Ishikawa (cell line): Measurements from ENCODE around the gene BMP15.

Experiments
- CEBPB ChIP-seq: IDR thresholded peaks from 2 replicates; pipeline ENCODE4 v1.6.1; 2012
- CREB1 ChIP-seq: IDR thresholded peaks from 2 replicates; pipeline ENCODE4 v1.6.1; 2012; ENCODE audit warnings: low read depth
- EGR1 ChIP-seq: IDR thresholded peaks from 2 replicates; pipeline ENCODE4 v1.6.1; 2012
- EP300 ChIP-seq: IDR thresholded peaks from 2 replicates; pipeline ENCODE4 v1.6.1; 2012; ENCODE audit warnings: borderline replicate concordance
- FOXM1 ChIP-seq: IDR thresholded peaks from 2 replicates; pipeline ENCODE4 v1.6.1; 2012; ENCODE audit warnings: low read depth, borderline replicate concordance
- MAX ChIP-seq: IDR thresholded peaks from 2 replicates; pipeline ENCODE4 v1.6.1; 2012
- NFIC ChIP-seq: IDR thresholded peaks from 2 replicates; pipeline ENCODE4 v1.6.1; 2012
- RAD21 ChIP-seq: IDR thresholded peaks from 2 replicates; pipeline ENCODE4 v1.6.1; 2012; ENCODE audit warnings: low read depth
- TAF1 ChIP-seq: IDR thresholded peaks from 2 replicates; pipeline ENCODE4 v1.6.1; 2012; ENCODE audit warnings: low read depth, mild to moderate bottlenecking
- TCF12 ChIP-seq: IDR thresholded peaks from 2 replicates; pipeline ENCODE4 v1.6.1; 2012; ENCODE audit warnings: low read depth
- TEAD4 ChIP-seq: IDR thresholded peaks from 2 replicates; pipeline ENCODE4 v1.6.1; 2012
- YY1 ChIP-seq: IDR thresholded peaks from 2 replicates; pipeline ENCODE4 v1.6.1; 2012; ENCODE audit warnings: low read depth
- ZBTB7A ChIP-seq: IDR thresholded peaks from 2 replicates; pipeline ENCODE4 v1.6.1; 2012; ENCODE audit warnings: low read depth
- TF ChIP-seq, protein P1 (sequence below): IDR thresholded peaks from 2 replicates; pipeline ENCODE4 v1.6.1; 2012; ENCODE audit warnings: low read depth, mild to moderate bottlenecking
- TF ChIP-seq, protein P2 (sequence below): IDR thresholded peaks from 2 replicates; pipeline ENCODE4 v1.6.1; 2012

The BMP15 gene

GRCh38 chrX:50920132-50920531 is 9.6 kb downstream of the BMP15 start:
- TF ChIP-seq RAD21, result peak; percentile 65
- TF ChIP-seq, protein P1, sequence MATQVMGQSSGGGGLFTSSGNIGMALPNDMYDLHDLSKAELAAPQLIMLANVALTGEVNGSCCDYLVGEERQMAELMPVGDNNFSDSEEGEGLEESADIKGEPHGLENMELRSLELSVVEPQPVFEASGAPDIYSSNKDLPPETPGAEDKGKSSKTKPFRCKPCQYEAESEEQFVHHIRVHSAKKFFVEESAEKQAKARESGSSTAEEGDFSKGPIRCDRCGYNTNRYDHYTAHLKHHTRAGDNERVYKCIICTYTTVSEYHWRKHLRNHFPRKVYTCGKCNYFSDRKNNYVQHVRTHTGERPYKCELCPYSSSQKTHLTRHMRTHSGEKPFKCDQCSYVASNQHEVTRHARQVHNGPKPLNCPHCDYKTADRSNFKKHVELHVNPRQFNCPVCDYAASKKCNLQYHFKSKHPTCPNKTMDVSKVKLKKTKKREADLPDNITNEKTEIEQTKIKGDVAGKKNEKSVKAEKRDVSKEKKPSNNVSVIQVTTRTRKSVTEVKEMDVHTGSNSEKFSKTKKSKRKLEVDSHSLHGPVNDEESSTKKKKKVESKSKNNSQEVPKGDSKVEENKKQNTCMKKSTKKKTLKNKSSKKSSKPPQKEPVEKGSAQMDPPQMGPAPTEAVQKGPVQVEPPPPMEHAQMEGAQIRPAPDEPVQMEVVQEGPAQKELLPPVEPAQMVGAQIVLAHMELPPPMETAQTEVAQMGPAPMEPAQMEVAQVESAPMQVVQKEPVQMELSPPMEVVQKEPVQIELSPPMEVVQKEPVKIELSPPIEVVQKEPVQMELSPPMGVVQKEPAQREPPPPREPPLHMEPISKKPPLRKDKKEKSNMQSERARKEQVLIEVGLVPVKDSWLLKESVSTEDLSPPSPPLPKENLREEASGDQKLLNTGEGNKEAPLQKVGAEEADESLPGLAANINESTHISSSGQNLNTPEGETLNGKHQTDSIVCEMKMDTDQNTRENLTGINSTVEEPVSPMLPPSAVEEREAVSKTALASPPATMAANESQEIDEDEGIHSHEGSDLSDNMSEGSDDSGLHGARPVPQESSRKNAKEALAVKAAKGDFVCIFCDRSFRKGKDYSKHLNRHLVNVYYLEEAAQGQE, result no peak

- TF ChIP-seq NFIC, result no peak
- no peak for TF ChIP-seq TCF12
- no peak for TF ChIP-seq FOXM1
- TF ChIP-seq, protein P1, result no peak
- TF ChIP-seq EP300, result no peak
- TF ChIP-seq CREB1, result no peak
- no peak for TF ChIP-seq RAD21
- no peak for TF ChIP-seq TAF1
- no peak for TF ChIP-seq EGR1
- TF ChIP-seq, protein P2, sequence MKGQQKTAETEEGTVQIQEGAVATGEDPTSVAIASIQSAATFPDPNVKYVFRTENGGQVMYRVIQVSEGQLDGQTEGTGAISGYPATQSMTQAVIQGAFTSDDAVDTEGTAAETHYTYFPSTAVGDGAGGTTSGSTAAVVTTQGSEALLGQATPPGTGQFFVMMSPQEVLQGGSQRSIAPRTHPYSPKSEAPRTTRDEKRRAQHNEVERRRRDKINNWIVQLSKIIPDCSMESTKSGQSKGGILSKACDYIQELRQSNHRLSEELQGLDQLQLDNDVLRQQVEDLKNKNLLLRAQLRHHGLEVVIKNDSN, result no peak
- TF ChIP-seq YY1, result no peak
- TF ChIP-seq CEBPB, result no peak
- no peak for TF ChIP-seq ZBTB7A
- no peak for TF ChIP-seq TEAD4
- no peak for TF ChIP-seq MAX
These were observed 16.6 kb downstream of the BMP15 start for GRCh38 chrX:50927127-50927526.

GRCh38 chrX:50941638-50942037 is 31.1 kb downstream of the BMP15 start:
- TF ChIP-seq CREB1 (no peak), RAD21 (peak; percentile 26; the same call in 1 of the 2 replicates)

DNA sequence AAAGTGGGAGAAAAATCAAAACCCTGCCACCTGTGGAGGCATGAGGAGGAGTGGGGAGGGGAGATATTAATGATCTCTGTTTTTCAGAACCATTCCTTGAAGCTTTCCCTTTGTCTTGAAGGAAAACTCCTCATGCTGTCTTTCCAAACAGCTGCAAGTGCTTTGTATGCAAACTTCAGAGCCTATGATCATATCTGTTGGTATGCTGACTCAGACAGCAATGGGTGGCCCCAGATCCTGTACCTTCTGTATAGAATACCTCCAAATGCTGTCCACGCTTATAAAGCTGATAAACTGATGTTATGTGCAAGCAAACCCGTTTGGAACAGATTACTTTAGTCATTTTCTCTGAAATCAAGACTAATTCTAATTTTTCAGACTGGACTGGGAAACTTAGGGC is 31.9 kb downstream of the BMP15 start:
- TF ChIP-seq TAF1 (no peak), EGR1 (no peak), NFIC (no peak), EP300 (no peak), TCF12 (no peak), RAD21 (no peak), CEBPB (no peak), TEAD4 (no peak), ZBTB7A (no peak)
- TF ChIP-seq, protein P1, result no peak
- TF ChIP-seq, protein P2, result no peak

DNA sequence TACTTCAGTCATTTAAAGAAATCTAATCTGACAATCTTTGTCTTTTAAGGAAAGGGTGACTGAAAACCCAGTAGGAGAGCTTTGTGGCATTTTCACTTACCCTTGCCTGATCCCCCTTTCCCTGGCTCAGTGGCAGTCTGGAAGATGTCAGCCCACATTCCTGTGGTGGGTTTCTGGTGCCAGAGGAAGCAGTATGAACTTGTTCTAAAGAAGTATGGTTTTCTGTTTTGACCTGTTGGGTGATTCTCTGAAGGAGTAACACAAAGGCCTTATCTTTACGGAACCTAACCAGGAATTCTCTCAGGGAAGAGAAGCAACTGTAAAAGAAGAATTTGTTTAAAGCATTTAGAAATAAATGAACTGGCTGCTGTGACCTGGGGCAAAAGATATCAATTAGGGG is 41.9 kb downstream of the BMP15 start:
- TF ChIP-seq TEAD4, result no peak
- TF ChIP-seq TAF1, result no peak
- no peak for TF ChIP-seq EP300
- no peak for TF ChIP-seq CREB1
- TF ChIP-seq CEBPB, result no peak
- TF ChIP-seq ZBTB7A, result no peak
- TF ChIP-seq FOXM1, result no peak
- no peak for TF ChIP-seq RAD21
- TF ChIP-seq, protein P2, result no peak
- TF ChIP-seq, protein P1, result no peak
